Type B pancreatic cell (in vitro differentiated cells): ENCODE data around the gene TYROBP. TPM values are rescaled to one million over a fixed set of nuclear protein-coding genes. Genes with fewer than 3 reads are reported as not detected.

Source experiments
- DNase-seq: peaks from one replicate; pipeline ENCODE4 v3.0.0; 2021; ENCODE audit warnings: mixed read lengths; ENCODE audit not compliant: unreplicated experiment; ENCODE audit errors: extremely low spot score
- H3K27ac Mint-ChIP-seq: 2 replicates; pipeline ENCODE4 v1.8.0; 2021; ENCODE audit warnings: mild to moderate bottlenecking, mixed read lengths
- H3K27me3 Mint-ChIP-seq: 2 replicates; pipeline ENCODE4 v1.8.0; 2021; ENCODE audit warnings: mixed read lengths
- H3K36me3 Mint-ChIP-seq: 2 replicates; pipeline ENCODE4 v1.8.0; 2021; ENCODE audit warnings: mixed read lengths
- H3K4me1 Mint-ChIP-seq: one replicate; pipeline ENCODE4 v1.8.0; 2021; ENCODE audit warnings: mixed read lengths; ENCODE audit not compliant: unreplicated experiment
- H3K4me3 Mint-ChIP-seq: 2 replicates; pipeline ENCODE4 v1.8.0; 2021; ENCODE audit warnings: mild to moderate bottlenecking, mixed read lengths
- H3K9me3 Mint-ChIP-seq: 2 replicates; pipeline ENCODE4 v1.8.0; 2021; ENCODE audit warnings: mixed read lengths
- CTCF ChIP-seq: fragments of 200-600 bp; sonication (generic); conservative IDR thresholded peaks from 2 replicates; pipeline ENCODE4 v1.5.0; 2021; ENCODE audit warnings: antibody characterized with exemption, mild to moderate bottlenecking
- total RNA-seq: library from RNA; stranded (reverse); gene quantifications from 2 replicates; pipeline ENCODE4 v1.2.1, GENCODE V29; 2021; ENCODE audit warnings: low replicate concordance

The TYROBP gene
- total RNA-seq, 1 donor from 2014 or later = not detected

- Mint-ChIP-seq H3K27me3 (no peaks in the 10 kb centered on the region), H3K4me1 (peaks cover 4% of the 10 kb centered on the region), H3K9me3 (no peaks in the 10 kb centered on the region), H3K27ac (no peak overlapping the region), H3K36me3 (peaks cover 19% of the 10 kb centered on the region), H3K4me3 (no peak overlapping the region)
- no peak for DNase-seq
- no peak for TF ChIP-seq CTCF
Observed at GRCh38 chr19:35944556-35944955, 36.5 kb upstream of the TYROBP start.

GRCh38 chr19:35943321-35944301 lies 35.5 kb upstream of the TYROBP start:
- no peaks in the 10 kb centered on the region for H3K9me3 Mint-ChIP-seq
- no peak overlapping the region for H3K27ac Mint-ChIP-seq
- no peaks in the 10 kb centered on the region for H3K27me3 Mint-ChIP-seq
- H3K4me1 Mint-ChIP-seq = peaks cover 3% of the 10 kb centered on the region
- no peak for TF ChIP-seq CTCF
- no peak for DNase-seq
- no peak overlapping the region for H3K4me3 Mint-ChIP-seq
- peaks cover 20% of the 10 kb centered on the region for H3K36me3 Mint-ChIP-seq

GRCh38 chr19:35942235-35942634 lies 34.1 kb upstream of the TYROBP start:
- peaks cover 15% of the 10 kb centered on the region for H3K4me1 Mint-ChIP-seq
- no peak overlapping the region for H3K27ac Mint-ChIP-seq
- H3K4me3 Mint-ChIP-seq = no peak overlapping the region
- TF ChIP-seq CTCF = no peak
- H3K9me3 Mint-ChIP-seq = no peaks in the 10 kb centered on the region
- peaks cover 24% of the 10 kb centered on the region for H3K36me3 Mint-ChIP-seq
- H3K27me3 Mint-ChIP-seq = no peaks in the 10 kb centered on the region
- no peak for DNase-seq

- TF ChIP-seq CTCF = no peak
- Mint-ChIP-seq H3K4me3 (no peak overlapping the region), H3K27ac (no peak overlapping the region)
Observed at GRCh38 chr19:35940839-35941238, 32.7 kb upstream of the TYROBP start.

GRCh38 chr19:35940078-35940775 lies 32.1 kb upstream of the TYROBP start:
- no peaks in the 10 kb centered on the region for H3K9me3 Mint-ChIP-seq
- no peaks in the 10 kb centered on the region for H3K27me3 Mint-ChIP-seq
- H3K4me1 Mint-ChIP-seq = peaks cover 21% of the 10 kb centered on the region
- no peak for TF ChIP-seq CTCF
- no peak overlapping the region for H3K27ac Mint-ChIP-seq
- DNase-seq = no peak
- peaks cover 24% of the 10 kb centered on the region for H3K36me3 Mint-ChIP-seq
- no peak overlapping the region for H3K4me3 Mint-ChIP-seq

More at GRCh38 chr19:35940839-35941238, 32.7 kb upstream of the TYROBP start:
- no peak for DNase-seq
- no peaks in the 10 kb centered on the region for H3K27me3 Mint-ChIP-seq
- H3K36me3 Mint-ChIP-seq = peaks cover 24% of the 10 kb centered on the region
- peaks cover 19% of the 10 kb centered on the region for H3K4me1 Mint-ChIP-seq
- H3K9me3 Mint-ChIP-seq = no peaks in the 10 kb centered on the region
